Measurements from ENCODE around the gene LRRC8B.

- TF ChIP-seq CTCF (IDR thresholded peaks at IDR 0.05; ENCODE audit: low read depth, low read length) (no peak), EZH2phosphoT487 (IDR thresholded peaks at IDR 0.05; ENCODE audit: low read depth) (no peak)
Observed at GRCh38 chr1:89502042-89502441, 22.6 kb upstream of the LRRC8B start.
